ENCODE data around the gene CXCL12.
A peak's percentile ranks its signal among the peaks of the same experiment; 100 is the strongest.

Gene CXCL12

DNA sequence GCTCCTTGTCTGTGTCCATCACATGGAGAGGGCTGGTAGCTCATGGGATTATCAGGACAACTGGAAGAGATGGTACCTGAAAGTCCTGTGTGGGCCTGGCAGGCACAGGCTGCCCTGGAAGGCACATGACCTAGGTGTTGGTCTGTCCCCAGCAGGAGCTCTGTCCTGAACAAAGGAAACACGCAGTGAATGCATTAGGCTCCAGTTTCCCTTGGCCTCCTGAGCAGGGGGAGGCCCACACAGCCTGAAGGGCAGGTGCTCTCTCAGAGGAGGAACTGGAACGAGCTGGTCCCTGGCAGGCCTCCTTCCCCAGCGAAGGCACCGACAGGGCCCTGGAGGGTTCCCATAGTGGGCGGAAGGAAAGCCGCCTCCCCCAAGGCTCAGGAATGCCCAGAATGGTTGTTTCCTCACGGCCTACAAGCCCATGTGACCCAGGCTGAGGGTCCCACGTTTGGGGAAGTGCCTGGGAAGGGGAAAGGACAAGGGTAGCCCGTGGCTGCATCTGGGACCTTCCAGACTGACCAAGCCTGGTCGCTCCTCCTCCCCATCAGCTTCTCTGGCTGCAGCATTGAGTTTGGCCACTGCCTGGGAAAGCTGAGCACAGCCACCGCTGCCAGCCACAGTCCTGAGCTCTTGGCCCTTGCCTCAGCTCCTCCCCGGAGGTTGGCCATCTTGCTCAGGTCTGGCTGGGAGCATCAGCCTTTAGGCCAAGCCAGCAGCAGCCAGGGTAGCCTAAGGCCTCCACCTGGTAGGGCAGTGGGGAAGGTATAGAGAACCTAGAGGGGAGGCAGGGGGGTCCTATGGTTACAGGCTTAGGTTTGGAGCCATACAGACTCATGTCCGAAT, 21.8 kb downstream of the CXCL12 start:
- no peak for DNase-seq (ENCODE audit: low read depth)

DNA sequence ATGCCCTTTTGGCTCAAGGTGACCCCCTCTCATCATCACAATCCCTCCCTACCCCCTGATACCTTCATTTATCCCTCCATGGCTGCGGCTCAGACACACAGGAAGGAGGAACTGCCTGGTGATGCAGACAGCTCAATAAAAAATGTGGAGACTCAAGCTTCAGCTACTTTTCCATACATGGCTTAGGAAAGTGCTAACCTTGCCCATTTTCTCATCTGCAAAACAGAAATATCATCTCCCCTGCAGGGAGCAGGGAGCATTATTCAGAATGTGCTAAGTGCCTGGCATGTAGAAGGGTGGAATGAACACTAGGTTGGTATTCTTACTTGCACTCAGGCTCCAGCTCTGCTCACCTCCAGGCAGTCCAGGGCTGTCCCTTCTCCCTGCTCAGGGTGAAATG, 23.8 kb downstream of the CXCL12 start:
- no peak for DNase-seq (ENCODE audit: low read depth)

GRCh38 chr10:44358080-44358771, 26.7 kb downstream of the CXCL12 start:
- DNase-seq (ENCODE audit: low read depth), result no peak

DNA sequence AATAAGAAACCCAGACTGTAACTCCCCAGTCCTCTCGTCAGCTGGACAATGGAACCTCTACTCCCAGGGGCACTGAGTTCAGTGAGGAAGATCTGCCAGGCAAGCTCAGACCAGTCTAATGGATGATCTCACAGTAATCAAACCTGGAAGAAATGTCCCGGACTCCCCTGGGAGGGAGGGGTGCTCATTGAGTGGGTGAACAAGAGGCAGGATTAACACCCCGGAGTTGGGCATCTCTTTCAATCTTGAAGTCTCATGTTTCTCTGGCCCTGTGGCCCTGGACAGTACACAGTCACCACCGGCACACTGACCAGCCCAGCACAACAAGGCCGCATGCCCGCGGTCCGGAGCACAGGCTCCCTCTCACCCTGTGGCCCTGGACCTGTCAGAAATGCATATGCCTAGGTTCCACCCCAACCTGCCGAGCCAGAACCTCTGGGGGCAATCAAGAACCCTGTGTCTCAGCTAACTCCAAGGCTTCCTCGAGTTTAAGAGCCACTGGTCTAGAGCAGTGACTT, 27.8 kb downstream of the CXCL12 start:
- no peak for DNase-seq (ENCODE audit: low read depth)

GRCh38 chr10:44356139-44357022, 28.5 kb downstream of the CXCL12 start:
- DNase-seq (ENCODE audit: low read depth), result no peak

GRCh38 chr10:44355630-44356029, 29.3 kb downstream of the CXCL12 start:
- DNase-seq (ENCODE audit: low read depth), result no peak

DNA sequence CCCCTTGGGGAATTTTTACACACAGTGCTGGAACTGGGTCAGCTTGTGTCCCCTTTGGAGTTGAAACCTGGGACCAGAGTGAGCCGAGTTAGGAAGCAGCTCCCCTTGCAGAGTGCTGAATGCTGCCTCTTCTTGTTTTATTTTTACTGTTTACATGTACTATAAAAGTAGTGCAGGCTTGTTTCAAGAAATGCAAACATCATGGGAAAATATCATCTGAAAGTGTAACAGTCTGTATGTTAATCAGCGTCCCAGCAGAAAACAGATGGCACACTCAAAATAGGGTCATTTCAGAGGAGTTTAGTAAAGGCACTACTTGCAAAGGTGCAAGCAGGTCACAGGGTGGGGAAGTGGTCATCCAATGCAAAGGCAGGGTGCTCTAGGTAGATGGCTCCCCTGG, 30.1 kb downstream of the CXCL12 start:
- no peak for DNase-seq (ENCODE audit: low read depth)

DNA sequence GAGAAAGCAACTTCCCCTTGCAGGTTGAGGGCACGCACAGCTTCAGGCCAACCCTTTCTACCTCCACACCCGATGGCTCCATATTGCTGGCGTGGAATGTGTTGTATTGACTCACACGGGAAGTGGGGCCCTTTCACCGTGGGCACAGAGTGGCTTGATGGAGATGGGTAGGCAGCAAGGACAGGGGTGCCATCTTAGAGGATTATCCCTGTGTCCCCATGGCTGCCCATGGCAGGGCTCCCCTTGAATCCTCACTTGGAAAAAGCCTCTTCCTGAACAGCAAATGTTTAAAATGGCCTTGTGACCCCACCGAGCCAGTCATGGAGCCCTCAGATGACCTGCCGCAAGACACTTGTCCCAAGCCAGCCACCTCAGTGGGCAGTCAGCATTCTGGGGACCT, 31.2 kb downstream of the CXCL12 start:
- DNase-seq (ENCODE audit: low read depth), result no peak

- DNase-seq (ENCODE audit: low read depth), result no peak
These were observed 31.8 kb downstream of the CXCL12 start for GRCh38 chr10:44353128-44353390.

DNA sequence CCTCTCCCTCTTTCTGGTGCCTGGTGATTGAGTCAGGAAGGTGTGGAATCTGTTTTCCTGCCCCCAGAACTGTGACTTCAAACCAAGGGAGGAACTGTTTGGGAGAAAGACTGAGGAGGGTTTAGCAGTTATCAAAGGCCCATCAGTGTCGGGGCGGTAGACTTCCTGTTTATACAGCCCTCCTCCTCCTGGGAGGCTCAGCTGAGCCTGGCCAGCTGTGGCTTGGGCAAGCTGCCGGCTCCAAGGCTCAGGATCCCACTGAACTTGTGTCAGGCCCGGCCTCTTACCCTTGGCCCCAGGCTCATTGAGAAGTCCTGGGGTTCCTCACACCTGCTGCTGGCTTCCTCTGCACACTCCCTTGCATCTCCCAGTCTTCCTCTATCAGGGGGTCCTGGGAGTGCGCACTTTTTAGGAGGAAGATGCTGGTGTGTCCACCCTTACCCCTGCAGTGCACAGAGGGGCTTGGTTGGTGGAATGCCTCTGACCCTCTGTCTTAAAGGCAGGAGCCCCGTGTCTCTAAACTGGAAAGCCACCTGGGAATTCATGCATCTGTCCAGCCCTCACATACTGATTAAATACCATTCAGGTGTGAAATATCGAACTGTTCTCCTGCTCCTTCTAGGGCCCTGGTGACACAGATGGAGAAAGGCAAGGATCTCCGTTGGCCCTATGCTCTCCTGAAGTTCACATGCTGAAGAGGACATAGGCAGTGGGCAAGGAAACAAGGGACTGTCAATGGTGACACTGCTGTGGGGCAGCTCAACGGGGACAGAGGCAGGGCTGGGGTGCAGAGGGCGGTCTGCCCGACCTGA, 32.4 kb downstream of the CXCL12 start:
- no peak for DNase-seq (ENCODE audit: low read depth)

DNA sequence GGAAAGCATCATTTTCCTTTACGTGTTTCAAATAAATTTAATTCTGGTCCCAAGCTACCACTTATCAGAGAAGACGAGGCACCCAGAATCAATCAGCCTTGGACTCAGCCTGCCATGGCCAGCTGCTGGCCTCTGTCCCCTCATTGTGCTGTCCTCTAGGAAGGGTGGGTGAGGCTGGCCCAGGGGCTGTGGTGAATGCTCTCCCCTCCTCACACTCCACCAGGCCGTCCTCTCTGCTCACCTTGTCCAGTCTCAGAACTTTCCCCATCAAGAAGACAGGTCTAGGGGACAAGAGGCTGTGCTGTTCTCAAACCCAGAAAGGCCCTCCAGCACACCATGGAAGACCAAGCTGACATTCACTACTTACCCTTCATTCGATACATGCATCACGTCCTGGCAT, 36.4 kb downstream of the CXCL12 start:
- DNase-seq (ENCODE audit: low read depth), result no peak

DNA sequence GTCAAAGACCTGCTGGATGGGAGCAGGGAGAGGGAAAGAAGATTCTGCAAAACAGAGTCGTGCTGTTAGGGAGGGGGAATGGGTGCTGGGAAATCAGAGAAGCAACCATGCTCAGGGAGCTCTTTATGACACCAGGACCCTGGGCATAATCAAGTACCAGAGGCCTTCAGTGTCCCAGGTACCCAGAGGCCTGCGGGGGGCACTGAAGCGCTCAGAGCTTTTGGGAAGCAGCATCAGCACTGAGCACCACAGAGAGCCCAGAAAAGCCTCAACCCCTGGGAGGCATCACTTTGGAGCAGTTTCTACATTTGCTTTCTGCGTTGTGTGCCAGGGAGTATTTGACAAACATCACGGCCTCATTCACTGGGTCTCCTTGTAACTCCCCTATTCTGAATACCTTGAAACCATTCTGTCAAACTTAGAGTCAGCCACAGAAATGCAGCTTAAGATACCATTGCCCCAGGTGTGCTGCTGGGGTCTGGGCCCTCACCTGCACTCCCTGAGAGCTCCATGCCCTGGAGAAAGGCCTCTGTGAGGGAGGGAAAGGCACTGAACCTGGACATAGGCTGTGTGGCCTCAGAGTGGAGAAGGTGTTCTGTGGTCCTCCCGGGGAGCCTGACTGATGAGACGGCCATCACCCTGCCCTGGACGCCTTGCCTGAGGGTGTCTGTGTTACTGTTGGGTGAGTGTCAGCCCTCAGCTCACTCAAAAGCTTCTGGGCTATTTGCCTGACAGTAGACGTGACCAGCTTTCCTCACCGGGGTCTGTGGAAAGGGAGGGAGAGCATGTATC, 37.1 kb downstream of the CXCL12 start:
- DNase-seq (ENCODE audit: low read depth), result no peak

- DNase-seq (ENCODE audit: low read depth), result no peak
These were observed 40.2 kb downstream of the CXCL12 start for GRCh38 chr10:44344727-44345126.

- DNase-seq (ENCODE audit: low read depth), result no peak
These were observed 41.1 kb downstream of the CXCL12 start for GRCh38 chr10:44343843-44344242.

GRCh38 chr10:44341886-44342285, 43.0 kb downstream of the CXCL12 start:
- no peak for DNase-seq (ENCODE audit: low read depth)

DNA sequence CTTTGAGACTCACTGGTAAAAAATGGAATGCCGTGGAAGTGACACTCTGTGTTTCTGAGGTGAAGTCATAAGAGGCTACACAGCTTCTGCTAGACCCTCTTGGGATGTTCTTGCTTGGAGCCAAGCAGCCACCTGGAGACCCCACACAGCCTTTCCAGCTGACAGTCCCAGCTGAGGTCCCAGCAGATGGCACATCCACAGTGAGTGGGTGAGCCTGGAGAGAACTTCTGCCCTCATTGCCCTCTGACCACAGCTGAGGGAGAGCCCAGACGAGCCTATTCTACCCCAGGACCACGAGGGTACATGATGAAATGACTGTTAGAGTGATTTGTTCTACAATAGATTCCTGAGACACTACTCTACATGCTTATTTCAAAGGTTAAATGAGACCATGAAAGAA, 44.3 kb downstream of the CXCL12 start:
- no peak for DNase-seq (ENCODE audit: low read depth)

DNA sequence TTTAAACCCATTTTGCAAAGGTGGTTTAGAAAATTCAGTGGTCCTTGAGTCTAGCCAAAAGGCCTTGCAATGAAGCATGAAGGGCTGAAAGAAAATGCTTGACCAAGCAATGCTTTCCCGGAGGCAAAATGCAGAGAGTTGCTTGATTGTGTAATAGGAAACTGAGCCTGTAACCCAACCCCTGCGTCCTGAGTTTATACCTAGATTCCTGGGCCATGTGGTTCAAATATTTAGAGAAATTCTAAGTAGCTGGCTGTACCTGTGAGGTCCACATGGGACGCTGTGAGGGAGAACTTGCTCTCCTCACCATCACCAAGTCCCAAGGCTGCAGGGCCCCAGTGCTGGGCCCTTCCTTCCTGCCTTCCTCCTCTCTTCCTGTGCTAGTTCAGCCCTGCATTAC, 45.7 kb downstream of the CXCL12 start:
- DNase-seq (ENCODE audit: low read depth), result peak; percentile 9

- DNase-seq (ENCODE audit: low read depth), result no peak
These were observed 47.8 kb downstream of the CXCL12 start for GRCh38 chr10:44337081-44337480.

GRCh38 chr10:44335330-44336021, 49.4 kb downstream of the CXCL12 start:
- no peak for DNase-seq (ENCODE audit: low read depth)

DNA sequence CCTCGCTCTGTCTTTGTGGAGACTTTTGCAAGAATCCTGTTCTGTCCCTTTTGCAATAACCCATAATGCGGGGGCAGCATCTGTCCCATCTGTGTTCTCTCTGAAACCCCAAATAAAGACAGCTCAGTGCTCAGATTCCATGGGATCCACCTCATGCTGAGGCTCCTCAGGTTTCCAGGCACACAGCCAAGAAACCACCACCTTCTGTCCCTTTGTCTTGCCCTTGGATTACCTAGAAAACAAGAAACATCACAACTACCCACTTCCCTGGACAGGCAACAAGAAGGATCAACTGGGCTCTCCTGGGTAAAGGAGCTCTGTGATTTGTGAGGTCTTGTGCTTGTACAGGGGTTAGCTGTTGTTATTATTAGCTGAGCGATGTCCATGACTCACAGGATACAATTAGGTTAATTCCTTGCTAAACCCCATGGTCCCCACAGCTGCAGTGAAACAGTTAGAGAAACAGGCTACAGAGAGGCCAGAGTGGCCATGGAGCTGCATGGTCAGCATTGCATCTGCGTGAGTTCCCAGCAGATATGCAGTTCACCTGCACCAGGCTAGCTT, 50.2 kb downstream of the CXCL12 start:
- peak; percentile 55 for DNase-seq (ENCODE audit: low read depth)
